Stimulated activated CD4-positive, alpha-beta T cell treated with anti-CD3 and anti-CD28 coated beads, TNF-alpha, amount 100 ng/mL, for 4 hours (primary cell): Measurements from ENCODE around the gene SLC8A2.
A peak's percentile ranks its signal among the peaks of the same experiment; 100 is the strongest.

ENCODE experiments used
- DNase-seq, 3 experiments: peaks; one replicate each; pipeline ENCODE4 v3.0.0-alpha.2; 2020; ENCODE audit warnings: low read depth in 3 of 3

Gene SLC8A2

DNA sequence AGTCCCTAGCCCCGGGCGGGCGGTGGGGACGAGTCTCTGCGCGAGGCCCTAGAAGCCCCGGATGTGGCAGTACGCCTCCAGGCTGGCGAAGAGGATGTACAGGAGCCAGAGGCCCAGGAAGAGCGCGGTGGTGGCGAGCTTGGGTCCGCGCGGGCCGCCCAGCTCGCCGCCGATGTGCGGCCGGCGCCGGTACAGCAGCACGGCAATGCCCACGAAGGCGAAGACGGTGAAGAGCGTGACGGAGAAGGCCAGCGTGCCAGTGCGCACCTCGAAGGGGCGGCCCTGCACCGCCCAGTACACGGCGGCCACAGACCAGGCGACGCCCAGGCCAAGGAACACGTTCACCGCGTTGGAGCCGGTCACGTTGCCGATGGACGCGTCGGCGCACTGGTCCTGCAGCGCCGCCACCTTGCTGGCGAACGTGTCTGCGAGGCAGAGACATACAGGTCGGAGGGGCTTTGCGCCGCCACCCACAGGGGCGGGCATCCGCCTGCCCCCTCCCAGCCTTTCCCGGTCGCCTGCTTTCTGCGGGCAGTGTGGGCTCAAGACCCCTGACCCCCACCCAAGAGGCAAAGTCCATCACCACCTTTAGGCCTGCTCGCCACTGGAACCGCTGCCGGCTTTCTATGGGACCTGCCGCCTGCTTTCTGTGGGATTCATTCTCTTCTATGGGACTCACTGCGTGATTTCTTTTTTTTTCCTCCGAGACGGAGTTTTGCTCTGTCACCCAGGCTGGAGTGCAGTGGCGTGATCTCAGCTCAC is 41.5 kb downstream of the SLC8A2 start:
- no peak for DNase-seq

DNA sequence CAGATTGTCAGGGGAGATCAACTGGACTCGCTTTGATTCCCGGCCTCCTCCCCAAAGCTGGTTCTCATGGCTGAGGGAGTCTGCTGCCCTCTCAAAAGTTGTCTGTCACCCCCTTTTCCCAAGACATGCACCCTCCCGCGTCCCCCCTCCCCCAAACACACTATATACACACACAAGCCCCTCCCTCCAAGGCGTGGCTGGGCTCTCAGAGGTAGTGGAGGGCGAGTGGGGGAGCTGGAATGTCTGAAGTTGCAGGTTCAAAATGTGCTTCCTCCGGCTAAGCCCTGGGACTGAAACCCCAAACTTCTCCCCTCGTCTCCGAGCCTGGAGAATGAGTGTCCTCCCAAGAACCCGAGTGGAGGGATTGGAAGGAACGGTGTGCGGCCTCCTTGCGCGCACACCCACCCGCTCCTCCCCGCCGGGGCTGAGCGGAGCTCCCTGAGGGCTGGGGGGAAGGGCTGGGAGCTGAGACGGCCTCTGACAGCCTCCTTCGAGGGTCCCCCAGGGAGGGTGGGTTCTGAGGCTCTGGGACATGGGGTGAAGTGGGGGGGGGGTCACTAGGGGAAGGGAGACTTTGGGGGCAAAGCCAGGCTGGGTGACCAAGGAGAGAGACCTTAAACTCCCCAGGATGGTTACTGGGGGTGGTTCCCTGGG is 42.4 kb downstream of the SLC8A2 start:
- DNase-seq = no peak

DNA sequence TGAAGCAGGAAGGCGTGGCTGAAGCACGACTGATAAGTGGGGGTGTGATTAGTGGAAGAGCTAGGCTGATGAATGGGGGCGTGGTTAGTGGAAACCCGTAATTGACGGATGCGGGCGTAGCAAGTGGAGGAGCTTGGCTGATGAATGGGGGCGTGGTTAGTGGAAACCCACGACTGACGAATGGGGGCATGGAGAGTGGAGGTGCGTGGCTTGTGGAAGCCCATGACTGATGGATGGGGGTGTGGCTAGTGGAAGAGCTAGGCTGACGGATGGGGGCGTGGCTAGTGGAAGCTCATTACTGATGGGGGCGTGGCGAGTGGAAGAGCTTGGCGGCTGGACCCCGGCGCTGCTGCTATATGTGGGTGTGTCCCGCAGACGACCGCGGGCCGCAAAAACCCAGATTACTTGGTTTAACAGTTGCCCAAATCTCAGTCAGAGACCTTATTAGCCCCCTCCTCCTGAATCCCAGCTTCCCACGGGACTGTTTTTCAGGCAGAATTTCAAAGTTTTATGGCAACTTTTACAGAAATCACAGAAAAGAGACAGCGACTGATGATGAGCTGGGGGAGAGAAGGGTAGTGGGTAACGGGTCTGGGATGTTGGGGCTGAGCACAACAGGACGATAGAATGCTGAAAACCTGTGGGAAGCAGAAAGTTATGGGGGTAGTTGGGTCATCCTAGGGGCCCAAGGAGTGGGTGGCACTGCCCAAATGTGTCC is 43.4 kb downstream of the SLC8A2 start:
- peak; percentile 51 to 80 (median 75) for DNase-seq

DNA sequence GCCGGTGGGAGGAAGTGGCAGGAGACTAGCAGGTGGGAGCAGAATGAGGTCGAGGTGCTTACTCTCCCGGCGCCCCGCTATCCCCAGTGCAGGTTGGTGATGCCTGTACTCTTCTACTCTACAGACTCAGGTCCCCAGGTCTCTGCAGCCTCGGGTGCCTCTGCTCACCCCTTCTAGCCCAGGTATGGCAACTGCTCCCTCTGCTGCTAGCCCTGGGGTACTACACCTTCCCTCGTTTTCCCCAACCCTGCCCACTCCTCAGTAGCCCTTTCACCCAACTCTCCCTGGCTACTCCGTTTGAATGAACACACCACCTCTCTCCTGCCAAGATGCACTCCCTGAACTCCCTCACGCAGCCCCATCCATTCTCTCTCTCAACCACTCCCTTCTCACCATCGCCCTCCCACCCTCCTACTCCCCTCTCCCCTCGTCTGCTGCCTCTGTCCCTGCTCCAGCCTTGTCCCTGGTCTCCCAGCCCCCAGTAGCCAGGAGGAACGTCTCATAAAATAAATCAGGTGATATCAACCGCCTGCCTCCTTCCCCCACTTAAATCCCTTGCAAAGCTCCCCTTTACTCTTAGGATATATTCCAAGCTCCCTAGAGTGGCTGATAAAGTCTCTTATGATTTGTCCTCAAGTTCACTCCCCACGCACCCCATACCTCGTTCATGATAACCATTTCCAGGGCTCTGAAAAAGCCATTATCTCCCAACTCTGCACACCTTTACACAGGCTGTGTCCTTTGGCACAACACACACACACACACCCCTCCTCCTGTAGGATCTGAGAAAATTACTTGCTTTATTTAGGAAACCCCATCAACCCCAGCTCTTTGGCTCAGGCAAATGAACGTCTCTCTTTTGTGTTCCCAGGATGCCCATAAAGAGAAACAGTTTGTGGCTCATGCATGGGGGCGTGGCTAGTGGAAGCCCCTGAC is 44.2 kb downstream of the SLC8A2 start:
- DNase-seq = peak; percentile 39 to 54 (median 39)

DNA sequence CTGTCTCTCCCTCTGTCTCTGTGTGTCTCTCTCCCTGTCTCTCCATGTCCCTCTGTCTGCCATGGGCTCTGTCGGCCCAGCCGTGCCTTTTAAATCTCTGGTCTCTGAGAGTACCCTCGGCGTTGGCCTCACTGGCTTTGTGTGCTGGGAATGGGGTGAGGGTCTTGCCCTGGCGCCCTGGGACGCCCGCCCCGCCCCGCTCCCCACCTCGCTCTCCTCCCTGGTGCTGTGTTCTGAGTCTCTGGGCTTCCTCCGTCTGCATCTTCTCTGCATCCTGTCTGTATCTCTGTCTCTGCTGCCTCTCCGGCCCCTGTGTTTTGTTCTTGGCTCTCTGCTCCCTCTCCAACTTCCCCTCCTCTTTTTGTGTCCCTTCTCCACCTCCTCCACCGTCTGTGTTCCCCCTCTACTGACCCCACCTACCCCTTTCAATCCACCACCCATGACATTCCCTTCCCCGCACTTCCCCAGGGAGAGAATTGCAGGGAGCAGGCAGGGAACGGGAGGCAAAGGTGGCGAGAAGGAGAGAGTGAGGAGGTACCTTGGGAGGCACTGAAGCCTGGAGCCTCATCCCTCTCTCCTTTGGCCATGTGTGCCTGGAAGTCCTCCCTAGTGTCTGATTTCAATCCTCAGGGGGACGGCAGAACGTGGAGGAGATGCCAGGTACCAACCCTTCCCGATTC is 48.4 kb downstream of the SLC8A2 start:
- no peak for DNase-seq

DNA sequence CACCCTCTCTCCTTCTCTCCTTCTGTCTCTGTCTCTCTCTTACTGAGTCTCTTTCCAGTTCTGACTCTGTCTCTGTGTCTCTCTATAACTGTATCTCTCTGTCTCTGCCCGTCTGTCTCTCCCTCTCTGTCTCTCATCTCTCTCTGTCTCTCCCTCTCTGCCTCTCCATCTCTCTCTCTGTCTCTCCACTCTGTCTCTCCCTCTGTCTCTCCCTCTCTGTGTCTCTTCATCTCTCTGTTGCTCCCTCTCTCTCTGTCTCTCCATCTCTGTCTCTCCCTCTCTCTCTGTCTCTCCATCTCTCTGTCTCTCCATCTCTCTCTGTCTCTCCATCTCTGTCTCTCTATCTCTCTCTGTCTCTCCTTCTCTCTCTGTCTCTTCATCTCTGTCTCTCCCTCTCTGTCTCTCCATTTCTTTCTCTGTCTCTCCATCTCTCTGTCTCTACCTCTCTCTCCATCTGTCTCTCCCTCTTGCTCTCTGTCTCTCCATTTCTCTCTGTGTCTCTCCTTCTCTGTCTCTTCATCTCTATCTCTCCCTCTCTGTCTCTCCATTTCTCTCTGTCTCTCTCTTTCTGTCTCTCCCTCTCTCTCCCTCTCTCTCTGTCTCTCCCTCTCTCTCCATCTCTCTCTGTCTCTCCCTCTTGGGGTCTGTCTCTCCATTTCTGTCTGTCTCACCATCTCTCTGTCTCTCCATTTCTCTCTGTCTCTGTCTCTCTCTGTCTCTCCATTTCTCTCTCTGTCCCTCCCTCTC is 49.1 kb downstream of the SLC8A2 start:
- no peak for DNase-seq

DNA sequence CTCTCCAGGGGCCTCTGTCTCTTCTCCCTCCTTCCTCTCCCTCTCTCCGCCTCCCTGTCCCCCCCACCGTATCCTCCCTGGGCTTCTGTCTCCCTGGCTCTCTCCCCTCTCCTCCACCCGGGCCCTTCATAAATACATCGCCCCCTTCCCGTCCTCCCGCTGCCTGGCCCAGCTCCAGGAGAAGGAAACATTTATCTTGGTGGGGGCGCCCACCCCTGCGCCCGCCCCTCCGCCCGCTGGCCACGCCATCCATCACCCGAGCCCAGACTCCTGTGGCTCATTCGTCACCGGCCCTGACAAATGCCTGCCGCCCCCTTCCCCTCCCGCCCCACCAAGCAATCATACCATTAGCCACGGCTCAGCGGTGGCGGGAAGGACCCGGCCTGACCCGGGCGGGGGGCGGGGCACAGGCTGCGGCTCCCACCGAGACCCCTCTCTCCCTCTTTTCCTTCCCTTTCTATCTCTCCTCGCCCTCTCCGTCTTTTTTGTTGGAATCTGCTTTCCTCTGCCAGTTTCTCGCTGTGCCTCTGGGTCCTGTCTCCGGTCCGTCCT is 49.8 kb downstream of the SLC8A2 start:
- no peak for DNase-seq

DNA sequence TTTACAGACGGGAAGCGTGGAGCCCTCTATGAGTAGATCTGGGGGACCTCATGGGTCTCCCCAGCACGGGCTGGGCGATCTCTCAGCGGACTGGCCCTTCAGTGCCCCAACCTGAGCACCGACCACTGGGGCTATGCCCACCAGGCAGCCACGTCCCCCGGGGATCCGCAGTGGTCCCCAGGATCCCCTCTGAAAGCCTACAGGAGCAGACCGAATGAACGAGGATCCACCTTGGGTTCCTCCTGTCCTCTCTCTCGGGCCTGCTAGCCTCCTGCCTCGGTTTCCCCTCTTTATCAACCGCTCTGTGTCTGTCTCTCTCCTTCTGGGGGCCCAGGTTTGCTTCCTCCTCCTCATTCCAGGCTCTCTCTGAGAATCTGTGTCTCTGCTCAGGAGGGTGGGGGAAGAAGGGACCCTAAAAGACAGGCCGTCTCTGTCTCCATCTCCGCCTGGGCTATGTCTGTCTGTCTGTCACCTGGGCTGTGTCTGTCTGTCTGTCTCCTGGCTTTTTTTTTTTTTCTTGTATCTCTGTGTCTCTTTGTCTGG is 50.4 kb downstream of the SLC8A2 start:
- no peak for DNase-seq

DNA sequence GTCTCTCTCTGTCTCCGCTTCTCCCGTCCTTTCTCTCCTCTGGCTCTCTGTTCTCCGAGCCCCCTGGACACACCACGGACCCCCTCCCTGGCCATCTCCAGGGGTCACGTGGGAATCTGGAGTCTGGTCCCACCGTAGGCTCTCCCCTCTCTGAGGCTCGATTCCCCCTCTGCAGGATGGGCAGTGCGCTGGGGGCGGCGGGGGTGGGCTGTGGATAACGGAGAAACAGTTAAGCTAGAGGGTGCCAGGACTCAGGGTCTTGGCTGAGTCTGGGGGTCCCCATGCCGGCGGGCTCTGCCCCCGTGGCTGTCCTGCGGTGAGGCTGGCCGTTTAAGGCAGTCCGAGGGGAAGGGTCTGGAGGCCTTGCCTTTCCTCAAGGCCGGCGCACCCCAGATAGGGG is 51.9 kb downstream of the SLC8A2 start:
- no peak for DNase-seq

DNA sequence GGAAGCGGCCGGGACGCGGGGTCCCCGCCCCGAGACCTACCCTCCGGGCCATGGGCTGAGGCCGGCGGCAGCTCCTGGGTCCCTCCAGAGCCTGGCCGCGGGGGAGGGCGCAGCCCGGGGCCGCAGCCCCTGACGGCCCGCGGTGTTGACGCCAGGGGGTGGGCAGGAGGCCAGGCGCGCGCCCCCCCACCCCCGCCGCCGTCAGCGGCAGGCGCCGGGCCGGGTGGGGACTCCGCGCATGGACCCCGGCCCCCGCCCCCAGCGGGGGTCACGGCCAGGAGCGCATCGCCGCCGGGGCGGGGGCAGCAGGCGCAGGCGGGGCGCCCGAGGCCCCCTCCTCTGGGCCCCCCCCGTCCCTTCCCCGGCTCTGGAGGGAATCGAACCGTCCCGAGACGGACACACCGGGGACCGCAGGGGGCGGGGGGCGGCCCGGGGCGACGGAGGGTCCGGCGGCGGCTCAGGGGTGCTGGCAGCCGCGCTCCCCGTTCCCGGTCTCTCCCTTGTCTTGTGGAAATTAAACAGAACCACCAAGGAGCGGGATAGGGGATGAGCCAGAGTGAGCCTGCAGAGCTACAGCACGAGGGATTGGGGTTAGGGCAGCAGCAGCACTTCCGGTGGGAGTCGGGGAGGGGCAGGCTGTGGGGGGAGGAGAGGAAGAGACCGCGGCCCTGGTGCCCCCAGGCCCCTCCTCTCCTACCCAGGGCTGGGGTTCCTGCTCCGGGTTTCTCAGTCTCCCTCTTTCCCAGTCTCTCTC is 52.5 kb downstream of the SLC8A2 start, which contains the start of gene MEIS3:
TSS of gene MEIS3 (minus strand) at position 498 of the 754 bp plus-strand sequence. CDS start at position 52, 446 bp downstream.
- DNase-seq = no peak

DNA sequence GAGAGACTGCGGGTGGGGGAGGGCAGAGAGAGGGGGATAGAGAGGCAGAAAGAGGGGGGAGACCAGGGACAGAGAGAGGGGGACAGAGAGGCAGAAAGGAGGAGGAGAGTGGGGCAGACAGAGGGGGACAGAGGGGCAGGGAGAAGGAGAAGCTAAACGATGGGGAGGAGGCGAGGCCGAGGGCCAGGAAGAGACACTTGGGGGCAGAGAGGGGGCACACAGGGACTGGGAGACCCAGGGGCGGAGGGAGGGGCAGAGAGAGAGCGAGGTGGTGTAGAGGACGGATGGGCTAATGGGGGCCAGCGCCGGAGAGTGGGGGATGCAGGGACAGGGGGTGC is 53.0 kb downstream of the SLC8A2 start:
- DNase-seq = no peak

DNA sequence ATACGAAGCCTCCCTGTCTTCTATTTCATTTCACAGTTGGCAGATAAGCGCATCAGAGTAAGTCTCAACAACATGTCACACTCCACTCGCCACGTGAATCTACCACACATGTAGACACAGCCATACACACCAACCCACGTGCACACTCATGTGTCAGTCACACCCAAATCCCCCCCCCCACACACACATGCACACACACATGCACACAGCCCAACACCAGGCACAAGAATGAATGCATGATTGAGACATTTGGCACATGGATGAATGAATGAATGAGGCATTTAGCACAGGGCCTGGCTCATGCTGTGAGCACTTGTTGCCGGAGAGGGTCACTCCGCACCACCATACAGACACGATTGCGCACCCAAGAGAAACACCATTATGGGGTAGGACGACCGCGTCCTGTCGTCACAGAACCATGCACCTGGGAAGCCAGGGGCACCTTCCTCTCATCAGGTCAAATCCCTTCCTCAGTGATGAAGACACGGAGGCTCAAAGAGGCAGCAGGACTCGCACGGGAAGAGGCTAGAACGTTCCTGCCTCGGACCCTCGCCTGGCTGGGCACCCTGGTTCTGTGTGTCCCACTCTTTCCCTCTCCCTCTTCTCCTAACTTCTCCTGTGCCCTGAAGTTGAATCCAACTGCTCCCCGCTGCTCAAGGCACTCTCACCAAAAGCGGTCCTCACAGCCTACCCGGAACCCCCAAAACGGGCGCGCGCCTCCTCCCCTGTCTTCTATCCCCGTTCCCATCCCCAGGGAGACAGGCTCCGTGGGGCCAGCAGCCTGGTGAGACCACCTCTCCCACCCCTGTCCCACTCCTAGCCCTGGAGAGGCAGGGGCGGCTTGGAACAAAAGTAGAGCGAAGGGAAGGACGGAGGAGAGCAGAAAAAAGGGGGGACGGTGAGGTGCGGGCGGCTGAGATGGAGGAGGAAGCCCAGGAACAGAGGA is 53.7 kb downstream of the SLC8A2 start:
- DNase-seq = no peak

DNA sequence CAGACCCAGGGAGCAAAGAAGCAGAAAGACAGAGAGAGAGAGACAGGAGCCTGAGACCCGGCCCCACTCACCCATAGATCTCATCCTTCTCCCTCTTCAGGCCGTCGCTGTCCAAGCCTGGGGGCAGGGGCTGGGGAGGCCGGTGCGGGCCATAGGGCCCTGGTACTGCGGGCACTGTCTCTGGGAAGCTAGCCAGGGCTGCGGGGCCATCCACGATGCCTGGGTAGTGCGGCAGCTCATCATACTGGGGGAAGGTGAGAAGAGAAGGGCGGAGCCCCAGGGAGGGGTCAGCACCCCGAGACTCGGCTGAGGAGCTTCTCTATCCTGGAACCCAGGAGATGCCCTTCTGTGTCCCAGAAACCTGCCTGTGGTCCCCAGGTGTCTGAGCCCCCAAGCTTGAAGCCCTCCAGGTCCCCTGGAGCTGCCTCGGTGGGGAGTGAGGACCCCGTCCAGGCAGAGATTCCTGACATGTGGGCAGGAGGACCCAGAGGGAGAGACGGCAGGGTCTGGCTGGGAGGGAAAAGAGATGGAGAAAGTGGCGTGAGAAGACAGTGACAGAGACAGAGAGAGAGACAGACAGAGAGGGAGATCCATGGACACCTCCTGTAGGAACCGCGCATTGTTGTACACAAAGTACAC is 54.5 kb downstream of the SLC8A2 start:
- DNase-seq = no peak

DNA sequence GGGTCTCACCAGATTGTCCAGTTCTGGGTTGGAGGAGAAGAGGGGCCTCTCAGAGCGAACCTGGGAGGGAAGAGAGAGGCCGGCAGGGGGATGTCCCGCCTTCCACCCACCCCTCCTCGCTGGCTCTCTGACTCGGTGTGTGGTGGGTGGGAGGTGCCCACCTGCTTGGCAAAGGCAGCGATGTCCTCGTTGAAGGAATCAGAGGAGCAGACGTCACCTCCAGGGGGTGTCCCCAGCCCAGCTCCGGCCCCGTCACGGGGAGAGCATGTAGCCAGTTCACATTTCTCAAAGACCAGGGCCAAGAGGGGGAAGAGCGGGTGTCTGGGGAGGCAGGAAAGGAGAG is 55.1 kb downstream of the SLC8A2 start:
- DNase-seq = no peak

DNA sequence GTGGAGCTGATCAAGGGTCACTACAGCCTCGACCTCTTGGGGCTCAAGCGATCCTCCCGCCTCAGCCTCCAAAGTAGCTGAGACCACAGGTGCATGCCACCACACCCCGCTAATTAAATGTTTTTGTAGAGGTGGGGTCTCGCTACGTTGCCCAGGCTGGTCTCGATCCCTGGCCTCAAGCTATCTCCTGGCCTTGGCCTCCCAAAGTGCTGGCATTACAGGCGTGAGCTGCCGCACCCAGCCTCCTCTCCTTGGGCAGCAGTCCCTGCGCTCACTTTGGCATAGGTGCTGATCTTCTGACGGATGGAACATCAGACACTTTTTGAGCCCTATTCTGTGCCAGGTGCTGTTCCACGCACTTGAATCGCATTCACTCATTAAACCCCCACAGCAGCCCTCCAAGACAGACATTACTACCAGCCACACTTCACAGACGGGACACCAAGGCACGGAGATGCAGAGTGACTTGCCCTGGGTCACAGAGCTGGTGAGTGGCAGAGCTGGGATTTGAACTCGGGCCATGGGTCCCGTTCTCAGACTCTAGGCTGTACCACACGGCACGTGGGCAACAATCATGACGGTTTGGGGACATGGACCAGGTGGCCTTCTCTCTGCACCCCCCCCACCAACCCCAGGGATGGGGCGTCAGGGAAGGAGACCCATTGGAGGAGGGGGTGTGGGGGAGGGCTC is 55.6 kb downstream of the SLC8A2 start:
- DNase-seq = no peak

DNA sequence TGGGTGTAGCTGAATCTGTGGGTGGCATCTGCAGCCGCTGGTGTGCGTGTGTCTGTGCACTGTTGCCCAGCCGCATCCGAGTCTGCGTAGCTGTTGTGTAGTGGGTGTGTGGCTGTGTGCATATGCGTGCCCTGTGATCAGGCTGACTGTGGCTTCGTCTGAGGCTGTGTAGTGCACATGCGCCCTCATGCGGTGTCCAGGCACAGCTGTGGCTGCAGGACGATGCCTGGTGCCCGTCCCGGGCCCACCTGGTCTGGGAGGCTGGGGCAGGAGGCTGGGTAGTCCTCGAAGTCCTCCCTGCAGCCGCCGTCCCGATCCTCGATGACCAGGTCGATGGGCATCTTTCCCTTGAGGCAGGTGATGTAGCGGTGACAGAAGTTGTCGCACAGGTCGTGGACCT is 57.2 kb downstream of the SLC8A2 start:
- DNase-seq = no peak

DNA sequence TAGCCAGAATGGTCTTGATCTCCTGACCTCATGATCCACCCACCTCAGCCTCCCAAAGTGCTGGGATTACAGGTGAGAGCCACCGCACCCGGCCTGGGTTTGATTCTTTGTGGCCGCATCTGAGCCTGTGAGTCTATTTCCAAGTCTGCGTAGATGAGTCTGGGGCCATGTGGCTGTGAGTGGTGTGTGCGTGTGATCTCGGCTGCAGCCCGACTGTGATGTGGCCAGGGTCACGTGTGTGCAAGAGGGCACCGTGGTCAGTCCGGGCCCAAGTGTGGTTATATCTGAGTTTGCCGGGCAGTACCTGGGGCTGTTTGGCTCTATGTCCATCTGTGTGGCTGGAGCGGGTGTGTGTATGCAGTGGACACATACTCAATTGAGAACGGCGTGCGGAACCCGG is 57.8 kb downstream of the SLC8A2 start:
- no peak for DNase-seq
